ENCODE results near the gene SNX1.
A peak's percentile ranks its signal among the peaks of the same experiment; 100 is the strongest.
"Not testable (repeated sequence)": the region's sequence is repeated elsewhere in the genome, so short reads cannot be mapped to it uniquely, and the experiment has no call there.

SNX1 gene, protein sequence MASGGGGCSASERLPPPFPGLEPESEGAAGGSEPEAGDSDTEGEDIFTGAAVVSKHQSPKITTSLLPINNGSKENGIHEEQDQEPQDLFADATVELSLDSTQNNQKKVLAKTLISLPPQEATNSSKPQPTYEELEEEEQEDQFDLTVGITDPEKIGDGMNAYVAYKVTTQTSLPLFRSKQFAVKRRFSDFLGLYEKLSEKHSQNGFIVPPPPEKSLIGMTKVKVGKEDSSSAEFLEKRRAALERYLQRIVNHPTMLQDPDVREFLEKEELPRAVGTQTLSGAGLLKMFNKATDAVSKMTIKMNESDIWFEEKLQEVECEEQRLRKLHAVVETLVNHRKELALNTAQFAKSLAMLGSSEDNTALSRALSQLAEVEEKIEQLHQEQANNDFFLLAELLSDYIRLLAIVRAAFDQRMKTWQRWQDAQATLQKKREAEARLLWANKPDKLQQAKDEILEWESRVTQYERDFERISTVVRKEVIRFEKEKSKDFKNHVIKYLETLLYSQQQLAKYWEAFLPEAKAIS

DNA sequence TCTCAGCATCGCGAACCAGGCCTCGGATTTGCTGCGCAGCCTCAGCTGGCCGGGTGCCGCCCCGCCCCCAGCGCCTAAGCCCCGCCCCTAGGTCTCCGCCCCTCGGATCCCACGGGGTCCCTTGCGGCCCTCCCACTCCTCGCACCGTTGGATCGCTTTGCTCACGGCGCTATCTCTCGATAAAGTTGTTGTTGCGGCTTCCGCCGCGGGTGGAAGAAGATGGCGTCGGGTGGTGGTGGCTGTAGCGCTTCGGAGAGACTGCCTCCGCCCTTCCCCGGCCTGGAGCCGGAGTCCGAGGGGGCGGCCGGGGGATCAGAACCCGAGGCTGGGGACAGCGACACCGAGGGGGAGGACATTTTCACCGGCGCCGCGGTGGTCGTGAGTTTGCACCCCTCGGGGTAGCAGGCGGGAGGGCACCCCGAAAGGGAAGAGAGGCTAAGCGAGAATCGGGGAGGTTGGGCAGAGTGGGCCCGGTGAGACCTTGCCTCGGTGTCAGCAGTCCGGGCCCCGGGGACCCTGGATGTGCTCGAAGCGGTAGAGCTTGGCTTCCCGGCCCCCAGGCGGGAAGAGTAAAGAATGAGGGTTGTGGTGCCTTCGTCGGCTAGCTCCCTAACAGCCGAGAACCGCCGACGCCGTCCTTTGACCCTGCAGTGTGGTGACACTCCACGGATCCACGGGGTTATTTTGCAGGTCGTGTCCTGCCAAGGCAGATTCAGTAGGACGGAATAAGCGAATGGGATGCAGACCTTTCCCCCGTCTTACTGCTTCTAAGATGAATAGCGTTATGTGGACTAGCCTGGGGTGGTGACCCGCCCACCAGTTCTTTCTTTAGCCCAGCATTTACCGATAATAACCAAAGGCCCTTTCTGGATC lies at the start of gene SNX1:
Gene SNX1, plus strand, starts transcription at position 188 of the 873 bp plus-strand sequence. Its CDS starts 32 bp downstream, at position 220.
- peak; percentile 83 to 89 for DNase-seq

DNA sequence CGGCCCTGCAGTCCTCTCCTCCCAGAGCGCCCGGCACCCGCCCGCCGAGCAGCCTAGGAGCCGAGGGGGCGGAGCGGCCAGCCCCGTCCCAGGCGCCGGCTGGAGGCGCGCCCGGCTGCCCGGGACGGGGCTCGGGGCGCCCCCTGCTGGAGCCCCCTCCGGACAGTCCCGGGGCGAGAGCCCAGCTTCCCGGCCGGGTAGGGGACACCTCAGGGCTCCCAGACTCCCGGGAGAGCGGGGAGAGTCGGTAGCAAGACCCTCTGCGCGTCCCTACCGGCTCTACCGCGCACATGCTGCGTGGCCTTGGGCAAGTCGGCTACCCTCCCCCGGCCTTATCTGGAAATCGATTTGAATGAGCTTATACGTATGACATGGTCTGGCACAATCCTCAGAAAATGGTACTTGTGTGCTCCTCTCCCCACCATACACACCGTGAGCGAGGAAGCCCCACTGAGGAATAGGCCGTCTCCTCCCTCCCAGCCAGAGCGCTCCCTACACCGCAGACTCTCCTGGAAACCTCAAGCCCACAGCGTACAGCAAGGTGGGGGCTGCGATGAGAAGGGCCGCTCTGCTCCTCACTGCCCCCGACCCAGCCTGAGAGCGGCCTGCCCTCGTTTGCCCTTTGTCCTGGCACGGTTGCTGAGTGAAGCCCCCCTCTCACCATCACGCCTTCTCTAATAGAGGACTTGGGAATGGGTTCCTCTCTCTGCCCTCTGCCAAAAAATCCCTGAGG lies 49.2 kb upstream of the SNX1 start, which contains the start of gene DAPK2:
Gene DAPK2, minus strand, starts transcription at position 65 of the 733 bp plus-strand sequence. CDS start 6,224 bp downstream, outside the sequence.
- peak in 1 of 2 donors; percentile 46 for DNase-seq

DNA sequence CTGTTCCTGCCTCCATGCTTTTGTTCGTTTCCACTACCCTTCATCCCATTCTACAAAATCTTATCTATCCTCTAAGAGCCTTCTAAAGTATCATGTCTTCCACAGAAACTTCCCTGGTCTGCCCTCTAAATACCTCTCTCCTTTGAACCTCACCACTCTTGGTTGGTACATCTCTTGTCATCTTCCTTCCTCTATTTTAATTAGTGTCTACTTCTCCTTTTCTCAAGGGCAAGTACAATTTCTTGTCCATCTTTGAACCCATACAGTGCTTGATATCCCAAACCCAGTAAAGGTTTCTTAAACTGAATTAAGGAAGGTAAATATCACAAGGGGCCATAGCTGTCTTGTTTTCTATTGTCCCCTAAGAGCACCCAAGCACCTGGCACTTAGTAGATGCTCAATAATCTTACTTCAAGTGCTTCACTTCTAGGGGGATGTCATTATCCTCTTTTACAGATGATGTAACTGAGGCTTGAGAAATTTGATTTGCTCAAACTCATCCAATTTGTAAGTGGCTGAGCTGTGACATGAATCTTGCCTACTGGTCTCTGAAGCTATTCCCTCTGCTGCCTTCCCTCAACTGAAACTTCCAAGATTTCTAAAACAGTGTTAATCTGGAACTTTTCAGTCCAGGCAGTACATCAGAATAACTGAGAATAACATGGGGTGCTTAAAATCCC lies 46.9 kb upstream of the SNX1 start:
- peak in 1 of 2 donors; percentile 80 for DNase-seq

DNA sequence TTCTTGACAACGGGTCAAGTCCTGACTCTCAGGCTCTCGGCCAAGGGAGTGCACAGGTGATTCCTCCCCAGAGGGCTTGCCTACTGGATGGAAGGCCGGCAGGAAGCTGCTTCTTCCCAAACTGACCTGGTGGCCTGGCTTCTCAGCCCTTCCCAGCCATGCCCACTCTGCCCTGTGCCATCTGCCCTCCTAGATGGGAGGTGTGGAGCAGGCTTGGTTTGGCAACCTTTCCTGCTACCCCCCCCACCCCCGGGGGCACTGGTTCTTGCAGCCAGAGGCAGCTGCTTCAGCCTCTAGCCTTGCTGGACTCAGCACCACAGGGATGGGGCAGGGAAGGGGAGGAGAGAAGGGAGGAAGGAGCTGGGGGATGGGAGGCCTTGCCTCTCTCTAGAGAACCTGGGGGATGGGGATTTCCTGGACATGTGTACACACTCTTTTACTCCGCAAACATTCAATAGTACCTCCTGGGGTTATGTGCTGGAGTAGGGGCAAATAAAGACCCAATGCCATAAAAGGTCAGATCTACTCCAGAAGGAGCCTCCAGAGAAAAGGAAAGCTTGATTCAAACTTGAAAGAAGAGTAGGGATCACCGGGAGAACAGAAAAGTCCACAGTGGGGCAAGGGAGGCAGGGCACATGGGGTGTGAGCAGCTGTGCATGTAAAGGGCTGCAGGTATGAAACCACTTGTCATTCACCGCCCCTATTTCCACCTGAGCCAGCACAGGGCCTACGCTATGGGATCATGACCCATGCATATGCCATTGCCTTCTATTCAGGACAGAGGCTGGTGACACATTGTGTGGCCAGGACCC lies 45.3 kb upstream of the SNX1 start:
- DNase-seq, result no peak

DNA sequence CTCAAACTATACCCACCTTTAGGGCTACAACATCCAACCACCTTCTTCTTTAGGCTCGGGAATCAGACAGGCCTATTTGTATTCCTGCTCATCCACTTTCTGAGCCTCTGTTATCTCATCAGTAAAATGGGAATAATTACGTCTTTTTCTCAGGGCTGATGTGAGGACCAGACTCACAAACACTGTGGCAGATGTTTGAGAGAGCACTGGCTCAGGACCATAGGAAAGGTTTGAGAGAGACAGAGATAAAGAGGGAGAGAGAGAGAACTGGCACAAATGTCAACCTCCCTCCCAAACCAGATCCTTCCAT lies 44.7 kb upstream of the SNX1 start:
- DNase-seq, result no peak

DNA sequence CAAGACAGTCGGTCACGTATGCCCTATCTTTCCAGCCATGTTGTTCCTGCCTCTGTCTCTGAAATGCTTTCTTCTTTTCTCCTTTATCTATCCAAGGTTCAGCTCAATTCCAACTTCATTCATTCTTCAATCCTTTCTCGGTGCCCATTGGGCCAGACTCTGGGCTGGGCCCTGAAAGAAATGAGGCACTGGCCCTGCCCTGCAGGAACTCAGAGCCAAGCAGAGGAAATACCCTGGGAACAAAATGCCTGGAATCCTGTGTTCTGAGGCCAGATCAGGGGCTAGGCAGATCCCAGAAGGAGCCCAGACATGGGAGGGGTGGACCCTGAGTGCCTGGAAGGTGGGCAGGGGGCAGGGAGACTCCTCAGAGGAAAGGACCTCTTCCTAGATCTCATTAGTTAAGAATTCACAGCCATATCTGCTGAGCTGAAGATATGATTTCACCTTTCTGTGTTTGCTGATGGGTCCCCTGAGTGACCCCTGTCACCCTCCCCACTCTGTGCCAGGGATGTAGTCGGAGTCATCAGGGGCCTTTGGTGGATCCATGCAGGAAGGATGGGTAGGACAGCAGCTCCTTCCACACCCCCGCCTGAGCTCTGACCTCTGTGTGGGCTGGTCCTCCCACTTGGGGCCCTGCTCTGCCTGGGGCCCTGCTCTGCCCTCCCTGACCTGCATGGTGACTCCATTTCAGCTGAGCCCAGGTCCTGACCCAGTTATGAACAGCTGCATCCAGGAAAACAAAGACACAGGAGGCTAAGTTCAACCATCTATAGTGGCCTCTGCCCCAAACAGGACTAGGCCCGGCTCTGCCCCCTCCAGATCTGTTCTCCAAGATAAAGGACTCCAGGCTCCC lies 44.1 kb upstream of the SNX1 start:
- DNase-seq, result no peak

DNA sequence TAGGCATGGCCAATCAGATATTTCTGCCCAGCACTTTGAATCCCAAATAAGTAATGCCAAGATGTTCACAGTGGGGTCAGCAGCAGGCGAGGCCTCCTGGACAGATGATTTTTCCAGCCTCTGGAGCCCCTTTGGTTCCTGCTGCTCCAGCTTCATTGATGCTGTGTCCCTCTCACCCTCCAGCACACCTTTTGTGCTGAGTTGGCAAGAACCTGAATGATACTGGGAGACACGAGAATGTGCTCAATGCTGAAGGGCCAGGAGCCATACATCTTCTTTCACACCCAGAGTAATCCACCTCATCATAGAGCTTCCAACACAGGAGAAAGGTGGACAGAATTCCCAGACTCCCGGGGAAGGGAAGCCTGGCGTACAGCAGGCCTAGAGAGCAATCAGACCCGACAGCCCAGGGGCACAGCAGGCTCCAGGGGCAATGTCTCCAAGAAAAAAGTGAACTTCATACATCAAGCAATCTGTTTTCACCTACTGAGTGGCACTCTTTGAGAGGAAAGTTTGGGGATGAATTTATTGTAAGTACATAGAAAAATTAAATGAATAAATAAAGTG lies 42.8 kb upstream of the SNX1 start:
- no peak for DNase-seq

DNA sequence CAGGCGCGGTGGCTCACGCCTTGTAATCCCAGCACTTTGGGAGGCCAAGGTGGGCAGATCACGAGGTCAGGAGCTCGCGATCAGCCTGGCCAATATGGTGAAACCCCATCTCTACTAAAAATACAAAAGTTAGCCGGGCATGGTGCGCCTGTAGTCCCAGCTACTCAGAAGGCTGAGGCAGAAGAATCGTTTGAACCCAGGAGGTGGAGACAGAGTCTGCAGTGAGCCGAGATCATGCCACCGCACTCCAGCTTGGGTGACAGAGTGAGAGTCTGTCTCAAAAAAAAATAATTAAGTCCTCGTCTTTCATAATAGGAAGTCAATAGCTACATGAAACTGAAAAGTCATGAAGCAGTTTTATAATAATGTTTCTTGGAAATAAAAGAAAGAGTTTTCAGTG lies 42.1 kb upstream of the SNX1 start:
- not testable (repeated sequence) for DNase-seq

DNA sequence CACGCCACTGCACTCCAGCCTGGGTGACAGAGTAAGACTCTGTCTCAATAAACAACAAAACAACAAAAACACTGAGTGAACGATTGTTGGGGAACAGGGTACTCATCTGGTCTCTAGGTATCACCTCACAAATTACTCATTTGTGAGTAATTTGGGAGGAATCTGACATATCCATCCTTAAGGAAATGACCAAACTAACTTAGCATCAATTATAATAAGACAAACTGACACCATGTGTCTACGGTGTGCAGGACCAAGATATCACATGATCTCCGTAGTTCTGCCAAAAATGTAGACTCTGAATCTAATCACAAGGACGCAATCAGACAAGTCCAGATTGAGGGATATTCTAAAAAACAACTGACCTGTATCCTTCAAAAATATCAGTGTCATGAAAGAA lies 37.5 kb upstream of the SNX1 start:
- DNase-seq, result no peak

DNA sequence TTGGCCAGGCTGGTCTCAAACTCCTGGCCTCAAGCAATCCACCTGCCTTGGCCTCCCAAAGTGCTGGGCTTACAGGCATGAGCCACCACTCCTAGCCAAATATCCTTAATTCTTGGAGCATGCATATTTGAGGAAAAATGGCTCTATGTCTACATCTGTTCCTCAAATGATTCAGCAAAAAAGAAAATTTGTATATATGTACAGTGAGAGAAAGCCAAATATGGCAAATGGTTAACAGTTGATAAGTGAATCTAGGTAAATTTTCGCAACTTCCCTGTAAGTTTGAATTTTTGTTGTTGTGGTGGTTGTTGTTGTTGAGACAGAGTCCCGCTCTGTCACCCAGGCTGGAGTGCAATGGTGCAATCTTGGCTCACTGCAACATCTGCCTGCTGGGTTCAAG lies 36.7 kb upstream of the SNX1 start:
- DNase-seq, result not testable (repeated sequence)

DNA sequence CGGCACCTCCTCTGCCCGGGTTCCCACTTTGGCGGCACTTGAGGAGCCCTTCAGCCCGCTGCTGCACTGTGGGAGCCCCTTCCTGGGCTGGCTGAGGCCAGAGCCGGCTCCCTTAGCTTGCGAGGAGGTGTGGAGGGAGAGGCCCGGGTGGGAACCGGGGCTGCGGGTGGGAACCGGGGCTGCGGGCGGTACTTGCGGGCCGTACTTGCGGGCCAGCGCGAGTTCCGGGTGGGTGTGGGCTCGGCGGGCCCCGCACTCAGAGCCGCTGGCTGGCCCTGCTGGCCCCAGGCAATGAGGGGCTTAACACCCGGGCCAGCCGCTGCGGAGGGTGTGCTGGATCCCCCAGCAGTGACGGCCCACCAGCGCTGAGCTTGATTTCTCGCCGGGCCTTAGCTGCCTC lies 35.1 kb upstream of the SNX1 start:
- DNase-seq, result no peak

DNA sequence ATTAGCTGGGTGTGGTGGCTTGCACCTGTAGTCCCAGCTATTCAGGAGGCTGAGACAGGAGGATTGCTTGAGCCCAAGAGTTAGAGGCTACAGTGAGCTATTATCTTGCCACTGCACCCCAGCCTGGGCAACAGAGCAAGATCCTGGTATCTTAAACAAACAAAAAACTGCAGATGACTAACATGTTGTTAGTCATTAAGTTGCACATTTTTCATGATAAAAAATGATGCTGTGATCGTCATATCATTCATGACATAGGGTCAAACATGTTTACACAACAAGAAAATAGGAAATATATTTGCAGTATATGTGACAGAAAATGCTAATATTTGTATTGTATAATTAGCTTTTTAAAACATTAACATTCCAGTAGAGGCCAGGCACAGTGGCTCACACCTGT lies 29.3 kb upstream of the SNX1 start:
- no peak for DNase-seq

DNA sequence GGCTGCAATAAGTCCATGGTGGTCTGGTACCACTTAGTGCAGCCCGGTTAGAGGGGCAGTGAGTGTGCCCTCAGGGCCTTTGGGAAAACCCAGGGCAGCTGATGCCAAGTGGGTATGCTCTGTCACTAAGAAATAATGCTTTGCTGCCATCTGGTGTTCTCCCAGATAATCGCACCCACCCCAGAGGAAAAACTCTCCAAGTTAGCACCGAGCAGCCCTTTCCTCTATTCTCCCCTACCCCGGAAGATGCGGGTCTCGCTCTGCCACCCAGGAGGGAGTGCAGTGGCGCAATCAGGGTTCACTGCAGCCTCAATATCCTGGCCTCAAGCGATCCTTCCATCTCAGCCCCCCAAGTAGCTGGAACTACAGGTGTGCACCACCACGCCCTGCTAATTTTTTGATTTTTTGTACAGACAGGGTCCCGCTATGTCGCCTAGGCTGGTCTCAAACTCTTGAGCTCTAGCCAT lies 28.2 kb upstream of the SNX1 start:
- peak; percentile 33 to 62 for DNase-seq

DNA sequence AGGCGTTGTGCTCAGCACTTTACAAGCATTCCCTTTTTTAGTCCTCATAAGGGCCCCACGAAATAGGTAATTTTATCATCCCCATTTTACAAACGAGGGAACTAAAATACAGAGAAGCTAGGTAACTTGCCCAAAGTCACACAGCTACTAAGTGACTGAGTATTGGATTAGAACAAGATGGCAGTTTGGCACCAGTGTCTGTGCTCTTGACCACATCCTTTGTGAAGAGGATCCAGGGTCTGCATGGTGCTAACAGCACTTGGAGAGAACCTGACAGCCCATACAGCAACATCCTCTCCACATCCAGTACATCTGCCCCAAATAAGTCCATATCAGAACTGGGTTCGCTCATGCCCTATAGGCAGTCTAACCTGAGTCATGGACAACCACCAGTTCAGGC lies 27.6 kb upstream of the SNX1 start:
- no peak for DNase-seq

DNA sequence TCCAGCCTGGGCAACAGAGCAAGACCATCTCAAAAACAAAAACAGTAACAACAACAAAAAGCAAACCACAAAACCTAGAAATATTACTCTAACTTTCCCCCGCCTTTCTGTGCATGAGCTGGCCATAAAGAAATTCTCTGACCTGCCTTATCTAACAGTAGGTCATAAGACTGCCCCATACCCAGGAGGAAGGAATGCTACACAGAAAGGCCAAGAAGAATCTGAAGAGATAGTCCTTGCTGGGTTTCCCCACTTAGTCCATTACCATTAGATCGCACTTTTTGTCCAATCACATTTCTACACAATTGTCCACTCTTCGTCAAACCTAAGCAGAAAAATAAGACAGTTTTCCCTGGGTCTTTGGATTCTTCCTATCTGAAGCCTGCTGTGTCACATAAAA lies 25.7 kb upstream of the SNX1 start:
- no peak for DNase-seq

DNA sequence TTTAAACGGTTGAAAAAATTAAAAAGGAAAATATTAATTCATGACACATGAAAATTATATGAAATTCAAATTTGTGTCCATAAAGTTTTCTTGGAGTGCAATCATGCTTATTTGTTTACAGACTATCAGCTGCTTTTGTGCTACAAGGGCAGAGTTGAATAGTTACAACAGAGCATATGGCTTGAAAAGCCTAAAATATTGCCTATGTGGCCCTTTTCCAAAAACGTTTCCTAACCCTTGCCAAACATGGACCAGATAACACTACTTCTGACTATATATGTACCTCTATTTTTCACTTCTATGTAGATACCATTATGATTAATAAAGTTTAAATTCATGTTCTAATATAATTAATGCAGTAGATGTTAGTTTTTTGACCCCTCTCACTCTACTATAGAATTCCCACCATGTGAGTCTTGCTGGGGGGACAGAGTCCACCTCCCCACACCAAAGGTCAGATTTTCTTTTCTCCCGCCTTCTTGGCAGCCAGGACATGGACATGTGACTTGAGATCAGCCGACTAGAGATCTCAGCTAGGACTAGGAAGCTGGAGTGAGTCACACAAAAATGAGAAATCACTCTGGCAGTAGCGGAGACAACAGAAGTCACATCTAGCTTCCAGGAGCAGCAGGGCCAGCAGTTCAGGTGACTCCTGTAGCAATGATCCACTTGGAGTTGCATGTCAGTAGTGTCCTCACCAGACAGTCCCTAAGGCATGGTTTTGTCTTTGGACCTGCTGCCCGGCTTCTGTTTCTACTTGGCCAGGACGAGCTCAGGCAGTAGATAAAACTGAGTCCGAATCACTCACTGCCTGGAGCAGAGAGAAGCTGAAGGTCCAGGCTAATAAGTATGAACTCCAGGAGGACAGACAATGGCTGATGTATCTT lies 24.6 kb upstream of the SNX1 start:
- no peak for DNase-seq

DNA sequence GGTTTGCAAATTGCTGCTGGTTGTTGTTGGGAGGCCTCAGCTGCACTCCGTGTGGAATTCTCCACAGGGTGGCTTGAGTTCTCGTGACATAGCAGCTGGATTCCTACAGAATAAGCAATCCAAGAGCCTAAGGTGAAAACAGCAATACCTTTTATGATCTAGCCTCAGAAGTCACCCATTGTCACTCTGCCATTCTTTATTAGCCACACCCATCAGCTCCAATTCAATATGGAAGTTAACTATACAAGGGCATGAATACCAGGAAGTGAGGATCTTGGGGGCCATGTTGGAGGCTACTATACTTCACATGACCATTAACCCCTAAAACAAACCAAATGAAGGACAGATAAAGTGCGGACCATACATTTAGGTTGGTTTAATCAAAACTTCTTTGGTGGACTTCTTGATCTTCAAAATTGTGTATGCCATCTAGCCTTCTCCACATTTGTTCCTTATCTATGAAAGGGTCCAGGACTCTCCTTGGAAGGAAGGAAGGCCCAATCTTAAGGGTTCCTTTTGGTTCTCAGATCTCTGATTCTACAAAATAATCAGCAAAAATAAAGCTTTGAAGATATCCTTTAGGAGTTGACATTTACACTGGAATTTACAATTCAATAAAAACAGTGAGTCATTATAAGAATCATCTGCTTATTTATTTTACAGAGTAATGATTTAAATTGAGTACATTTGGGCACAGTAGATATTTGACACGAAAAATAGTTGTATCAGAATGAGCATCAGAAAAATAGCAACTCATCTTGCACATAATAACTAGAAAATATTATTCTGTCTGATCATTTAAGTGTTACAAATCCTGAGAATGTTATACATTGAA lies 23.6 kb upstream of the SNX1 start:
- no peak for DNase-seq

DNA sequence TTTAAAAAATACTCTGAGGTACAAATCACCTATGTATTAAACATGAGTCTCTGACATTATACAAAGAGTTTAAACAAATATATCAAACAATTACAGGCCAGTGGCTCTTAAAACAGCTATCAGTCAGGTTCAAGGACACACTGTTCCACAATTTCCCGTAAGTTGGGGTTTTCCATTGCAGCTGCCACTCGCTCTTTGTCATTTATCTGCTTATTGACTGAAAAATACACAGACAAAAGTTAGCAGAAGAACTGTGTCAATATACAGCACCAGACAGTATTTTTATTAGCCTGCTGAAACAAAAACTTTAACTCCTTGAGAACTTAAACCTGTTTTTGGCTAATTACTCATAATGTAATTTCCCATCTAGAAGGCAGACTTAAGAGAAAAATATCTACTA lies 23.0 kb upstream of the SNX1 start:
- no peak for DNase-seq
